ENCODE data around the gene PTGR1. TPM values are rescaled to one million over a fixed set of nuclear protein-coding genes. Genes with fewer than 3 reads are reported as not detected.

Gene PTGR1
- total RNA-seq (2021) (41.6 to 51.8 TPM (median 49.0 TPM) in 3 replicates), Bru-seq, nascent RNA (percentile 64 among the genes with signal in this experiment)
- long read RNA-seq, experiment 1, transcript PTGR1-205 (10 exons, 1,407 nt), result minor isoform, 13 of 102 reads
- long read RNA-seq, experiment 1, transcript PTGR1-201 (10 exons, 1,223 nt), result major isoform, 57 of 102 reads
- long read RNA-seq, experiment 1, partial matches to known transcripts, result 5 of 102 reads
- long read RNA-seq, experiment 1, other reads (novel, unspliced or antisense), result 23 of 102 reads
- long read RNA-seq, experiment 2, transcript PTGR1-205 (10 exons, 1,407 nt), result minor isoform, 10 of 91 reads
- long read RNA-seq, experiment 2, transcript PTGR1-201 (10 exons, 1,223 nt), result major isoform, 31 of 91 reads
- long read RNA-seq, experiment 2, partial matches to known transcripts, result 21 of 91 reads
- long read RNA-seq, experiment 2, other reads (novel, unspliced or antisense), result 27 of 91 reads
- long read RNA-seq, experiment 3, transcript PTGR1-201 (10 exons, 1,223 nt), result major isoform, 57 of 114 reads
- long read RNA-seq, experiment 3, transcript PTGR1-202 (4 exons, 847 nt), result minor isoform, 8 of 114 reads
- long read RNA-seq, experiment 3, transcript PTGR1-205 (10 exons, 1,407 nt), result minor isoform, 25 of 114 reads
- long read RNA-seq, experiment 3, partial matches to known transcripts, result 1 of 114 reads
- long read RNA-seq, experiment 3, other reads (novel, unspliced or antisense), result 19 of 114 reads

DNA sequence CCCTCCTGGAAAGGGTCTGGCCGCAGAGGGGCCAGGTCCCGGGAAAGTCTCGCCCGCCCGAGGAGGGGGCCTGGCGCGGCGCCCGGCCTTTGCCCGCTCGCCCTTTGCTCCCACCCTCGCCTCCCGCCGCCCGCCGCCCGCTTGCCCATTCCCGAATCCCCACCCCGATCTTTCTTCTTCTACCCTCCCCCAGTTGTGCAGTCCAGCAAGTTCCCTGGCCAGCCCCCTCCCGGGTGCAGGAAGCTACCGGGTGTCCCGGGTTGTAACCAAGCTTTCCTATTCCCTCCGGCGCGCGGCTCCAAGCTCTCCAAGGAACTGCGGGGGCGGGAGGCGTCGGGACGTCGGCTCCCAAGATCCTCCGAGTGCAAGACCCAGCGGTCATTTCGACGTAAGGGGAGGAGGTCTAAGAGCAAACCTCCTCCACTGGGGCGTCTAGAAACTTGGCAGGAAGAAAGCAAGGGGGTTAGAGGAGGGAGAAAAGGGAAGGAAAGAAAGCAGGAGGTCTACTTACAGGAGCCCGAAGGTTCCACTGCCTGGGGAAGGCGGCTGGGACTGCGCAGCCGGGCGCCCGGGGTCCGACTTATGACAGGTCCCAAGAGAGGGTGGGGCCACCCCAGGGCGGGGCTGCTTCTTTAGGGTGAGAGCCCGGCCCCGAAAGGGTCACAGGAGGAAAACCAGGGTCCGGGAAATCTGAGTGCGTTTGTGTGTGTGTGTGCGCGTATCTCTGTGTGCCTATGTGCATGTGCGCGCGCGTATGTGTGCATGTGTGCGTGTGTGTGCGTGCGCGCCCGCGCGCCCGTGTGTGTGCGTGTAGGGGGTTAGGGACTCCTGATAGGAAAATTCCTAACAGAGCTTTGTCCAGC, at the start of gene PTGR1:
TSS of gene PTGR1 (minus strand) at position 556 of the 863 bp plus-strand sequence. CDS start 2,225 bp downstream, outside the sequence.
- DNase-seq (ENCODE audit: low spot score) (peak; percentile 79), ATAC-seq (peak; percentile 74)
- H3K9me3 Mint-ChIP-seq, result peaks cover 7% of the 10 kb centered on the region; the same call in 1 of the 2 replicates
- peaks cover 13% of the 10 kb centered on the region for H3K4me1 Mint-ChIP-seq
- peaks cover 20% of the 10 kb centered on the region for H3K36me3 Mint-ChIP-seq
- TF ChIP-seq NR3C1 (CRISPR knock-in tag; conservative IDR thresholded peaks at IDR 0.05; ENCODE audit: low read depth) (peak; percentile 13; the same call in 1 of the 2 replicates), TEAD4 (CRISPR knock-in tag; IDR thresholded peaks at IDR 0.05) (no peak), NFE2L1 (CRISPR knock-in tag; IDR thresholded peaks at IDR 0.05) (no peak), FOXK1 (CRISPR knock-in tag; IDR thresholded peaks at IDR 0.05) (no peak), FOXP1 (CRISPR knock-in tag; IDR thresholded peaks at IDR 0.05; ENCODE audit: borderline replicate concordance) (no peak), SP1 (CRISPR knock-in tag; conservative IDR thresholded peaks at IDR 0.05) (no peak; the same call in 1 of the 2 replicates), ZNF232 (CRISPR knock-in tag; IDR thresholded peaks at IDR 0.05) (peak; percentile 71; the same call in 1 of the 2 replicates)
- TF ChIP-seq, protein P1, sequence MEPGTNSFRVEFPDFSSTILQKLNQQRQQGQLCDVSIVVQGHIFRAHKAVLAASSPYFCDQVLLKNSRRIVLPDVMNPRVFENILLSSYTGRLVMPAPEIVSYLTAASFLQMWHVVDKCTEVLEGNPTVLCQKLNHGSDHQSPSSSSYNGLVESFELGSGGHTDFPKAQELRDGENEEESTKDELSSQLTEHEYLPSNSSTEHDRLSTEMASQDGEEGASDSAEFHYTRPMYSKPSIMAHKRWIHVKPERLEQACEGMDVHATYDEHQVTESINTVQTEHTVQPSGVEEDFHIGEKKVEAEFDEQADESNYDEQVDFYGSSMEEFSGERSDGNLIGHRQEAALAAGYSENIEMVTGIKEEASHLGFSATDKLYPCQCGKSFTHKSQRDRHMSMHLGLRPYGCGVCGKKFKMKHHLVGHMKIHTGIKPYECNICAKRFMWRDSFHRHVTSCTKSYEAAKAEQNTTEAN (CRISPR knock-in tag; IDR thresholded peaks at IDR 0.05), result no peak
- TF ChIP-seq, protein P2, sequence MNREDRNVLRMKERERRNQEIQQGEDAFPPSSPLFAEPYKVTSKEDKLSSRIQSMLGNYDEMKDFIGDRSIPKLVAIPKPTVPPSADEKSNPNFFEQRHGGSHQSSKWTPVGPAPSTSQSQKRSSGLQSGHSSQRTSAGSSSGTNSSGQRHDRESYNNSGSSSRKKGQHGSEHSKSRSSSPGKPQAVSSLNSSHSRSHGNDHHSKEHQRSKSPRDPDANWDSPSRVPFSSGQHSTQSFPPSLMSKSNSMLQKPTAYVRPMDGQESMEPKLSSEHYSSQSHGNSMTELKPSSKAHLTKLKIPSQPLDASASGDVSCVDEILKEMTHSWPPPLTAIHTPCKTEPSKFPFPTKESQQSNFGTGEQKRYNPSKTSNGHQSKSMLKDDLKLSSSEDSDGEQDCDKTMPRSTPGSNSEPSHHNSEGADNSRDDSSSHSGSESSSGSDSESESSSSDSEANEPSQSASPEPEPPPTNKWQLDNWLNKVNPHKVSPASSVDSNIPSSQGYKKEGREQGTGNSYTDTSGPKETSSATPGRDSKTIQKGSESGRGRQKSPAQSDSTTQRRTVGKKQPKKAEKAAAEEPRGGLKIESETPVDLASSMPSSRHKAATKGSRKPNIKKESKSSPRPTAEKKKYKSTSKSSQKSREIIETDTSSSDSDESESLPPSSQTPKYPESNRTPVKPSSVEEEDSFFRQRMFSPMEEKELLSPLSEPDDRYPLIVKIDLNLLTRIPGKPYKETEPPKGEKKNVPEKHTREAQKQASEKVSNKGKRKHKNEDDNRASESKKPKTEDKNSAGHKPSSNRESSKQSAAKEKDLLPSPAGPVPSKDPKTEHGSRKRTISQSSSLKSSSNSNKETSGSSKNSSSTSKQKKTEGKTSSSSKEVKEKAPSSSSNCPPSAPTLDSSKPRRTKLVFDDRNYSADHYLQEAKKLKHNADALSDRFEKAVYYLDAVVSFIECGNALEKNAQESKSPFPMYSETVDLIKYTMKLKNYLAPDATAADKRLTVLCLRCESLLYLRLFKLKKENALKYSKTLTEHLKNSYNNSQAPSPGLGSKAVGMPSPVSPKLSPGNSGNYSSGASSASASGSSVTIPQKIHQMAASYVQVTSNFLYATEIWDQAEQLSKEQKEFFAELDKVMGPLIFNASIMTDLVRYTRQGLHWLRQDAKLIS (CRISPR knock-in tag; IDR thresholded peaks at IDR 0.05; ENCODE audit: borderline replicate concordance), result 0 out of 2 replicates have a peak, but pooled peaks have one; percentile 49
- TF ChIP-seq, protein P3, sequence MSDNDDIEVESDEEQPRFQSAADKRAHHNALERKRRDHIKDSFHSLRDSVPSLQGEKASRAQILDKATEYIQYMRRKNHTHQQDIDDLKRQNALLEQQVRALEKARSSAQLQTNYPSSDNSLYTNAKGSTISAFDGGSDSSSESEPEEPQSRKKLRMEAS (CRISPR knock-in tag; IDR thresholded peaks at IDR 0.05), result no peak
- peaks cover 8% of the 10 kb centered on the region for H3K27me3 Mint-ChIP-seq (ENCODE audit: low read depth)
- POLR2A ChIA-PET, result interaction anchor here (0.6 to 3.5 kb wide), 2 partner anchors 22 to 32 kb away, joined by 3 to 14 read pairs; partner anchors contain the start of gene DNAJC25
- CTCF ChIA-PET, result interaction anchor here (0.7 to 3.5 kb wide), 10 partner anchors 15 to 476 kb away, joined by 3 to 46 read pairs (median 6); partner anchors contain the start of gene DNAJC25
- H3K4me3 Mint-ChIP-seq, result peak within 1 kb of the TSS; percentile 94
- peak within 1 kb of the TSS; percentile 91 for H3K27ac Mint-ChIP-seq

DNA sequence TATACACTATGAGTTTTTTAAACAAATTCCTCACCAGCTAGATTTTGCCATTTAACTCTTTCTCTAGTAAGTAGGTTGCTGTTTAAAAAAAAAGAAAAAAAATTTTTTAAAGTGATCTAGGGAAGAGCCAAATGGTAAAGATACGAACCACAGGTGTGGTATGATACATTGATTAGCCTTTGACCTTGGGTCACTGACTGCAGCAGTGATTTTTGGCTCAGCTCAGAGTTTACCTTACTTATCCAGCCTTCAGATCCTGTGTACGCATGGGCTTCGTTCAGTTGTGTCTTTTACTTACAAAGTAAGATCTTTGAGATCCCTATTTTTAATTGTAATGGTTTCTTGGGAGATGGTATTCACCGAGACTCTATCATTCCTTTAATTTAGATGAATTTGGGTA, 49.6 kb upstream of the PTGR1 start:
- ChIA-PET POLR2A (no interaction called here), CTCF (no interaction called here)
- ATAC-seq (no peak), DNase-seq (ENCODE audit: low spot score) (no peak)
- Mint-ChIP-seq H3K9me3 (no peaks in the 10 kb centered on the region), H3K4me1 (no peaks in the 10 kb centered on the region), H3K27ac (no peak overlapping the region), H3K27me3 (ENCODE audit: low read depth) (no peaks in the 10 kb centered on the region), H3K36me3 (peaks cover 34% of the 10 kb centered on the region), H3K4me3 (no peak overlapping the region)
- no peak for TF ChIP-seq CBFB (CRISPR knock-in tag; IDR thresholded peaks at IDR 0.05; ENCODE audit: low read depth)
- TF ChIP-seq, protein P4, sequence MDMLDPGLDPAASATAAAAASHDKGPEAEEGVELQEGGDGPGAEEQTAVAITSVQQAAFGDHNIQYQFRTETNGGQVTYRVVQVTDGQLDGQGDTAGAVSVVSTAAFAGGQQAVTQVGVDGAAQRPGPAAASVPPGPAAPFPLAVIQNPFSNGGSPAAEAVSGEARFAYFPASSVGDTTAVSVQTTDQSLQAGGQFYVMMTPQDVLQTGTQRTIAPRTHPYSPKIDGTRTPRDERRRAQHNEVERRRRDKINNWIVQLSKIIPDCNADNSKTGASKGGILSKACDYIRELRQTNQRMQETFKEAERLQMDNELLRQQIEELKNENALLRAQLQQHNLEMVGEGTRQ (CRISPR knock-in tag; IDR thresholded peaks at IDR 0.05), result no peak
- TF ChIP-seq NR1H2 (CRISPR knock-in tag; IDR thresholded peaks at IDR 0.05), result no peak
- TF ChIP-seq SP1 (CRISPR knock-in tag; conservative IDR thresholded peaks at IDR 0.05), result no peak

All from WTC11 (cell line).